Activated naive CD8-positive, alpha-beta T cell (primary cell): ENCODE measurements around the gene CFAP141.

Source experiments
- H3K27ac Mint-ChIP-seq: one replicate; pipeline ENCODE4 v1.8.0; 2021; ENCODE audit warnings: mixed read lengths
- H3K27me3 Mint-ChIP-seq: one replicate; pipeline ENCODE4 v1.8.0; 2021; ENCODE audit warnings: mixed read lengths
- H3K36me3 Mint-ChIP-seq: one replicate; pipeline ENCODE4 v1.8.0; 2021; ENCODE audit warnings: mixed read lengths
- H3K4me1 Mint-ChIP-seq: one replicate; pipeline ENCODE4 v1.8.0; 2021; ENCODE audit warnings: low read depth, mixed read lengths
- H3K4me3 Mint-ChIP-seq: one replicate; pipeline ENCODE4 v1.8.0; 2021; ENCODE audit warnings: mild to moderate bottlenecking, mixed read lengths
- H3K9me3 Mint-ChIP-seq: one replicate; pipeline ENCODE4 v1.8.0; 2021; ENCODE audit warnings: low read depth, mixed read lengths

Gene CFAP141

GRCh38 chr1:154190550-154190949 is 15.6 kb downstream of the CFAP141 start:
- no peak overlapping the region for H3K27ac Mint-ChIP-seq
- H3K9me3 Mint-ChIP-seq, result no peaks in the 10 kb centered on the region
- no peaks in the 10 kb centered on the region for H3K27me3 Mint-ChIP-seq
- H3K4me3 Mint-ChIP-seq, result no peak overlapping the region
- no peaks in the 10 kb centered on the region for H3K36me3 Mint-ChIP-seq
- no peaks in the 10 kb centered on the region for H3K4me1 Mint-ChIP-seq

GRCh38 chr1:154186852-154187501 is 19.2 kb downstream of the CFAP141 start:
- no peak overlapping the region for H3K4me3 Mint-ChIP-seq
- H3K27ac Mint-ChIP-seq, result no peak overlapping the region
- no peaks in the 10 kb centered on the region for H3K27me3 Mint-ChIP-seq
- peaks cover 4% of the 10 kb centered on the region for H3K4me1 Mint-ChIP-seq
- no peaks in the 10 kb centered on the region for H3K9me3 Mint-ChIP-seq
- peaks cover 1% of the 10 kb centered on the region for H3K36me3 Mint-ChIP-seq

GRCh38 chr1:154186177-154186576 is 20.0 kb downstream of the CFAP141 start:
- H3K27me3 Mint-ChIP-seq, result no peaks in the 10 kb centered on the region
- peak overlapping the region; percentile 4 for H3K4me3 Mint-ChIP-seq
- H3K36me3 Mint-ChIP-seq, result peaks cover 5% of the 10 kb centered on the region
- no peak overlapping the region for H3K27ac Mint-ChIP-seq
- H3K4me1 Mint-ChIP-seq, result peaks cover 10% of the 10 kb centered on the region
- H3K9me3 Mint-ChIP-seq, result no peaks in the 10 kb centered on the region

- peaks cover 10% of the 10 kb centered on the region for H3K36me3 Mint-ChIP-seq
- H3K4me1 Mint-ChIP-seq, result peaks cover 38% of the 10 kb centered on the region
- H3K4me3 Mint-ChIP-seq, result peak overlapping the region; percentile 100
- H3K27ac Mint-ChIP-seq, result peak overlapping the region; percentile 100
- no peaks in the 10 kb centered on the region for H3K27me3 Mint-ChIP-seq
- H3K9me3 Mint-ChIP-seq, result no peaks in the 10 kb centered on the region
Observed at GRCh38 chr1:154183046-154183915, 22.9 kb downstream of the CFAP141 start.

- Mint-ChIP-seq H3K27me3 (no peaks in the 10 kb centered on the region), H3K36me3 (peaks cover 10% of the 10 kb centered on the region), H3K27ac (peak overlapping the region; percentile 100), H3K9me3 (no peaks in the 10 kb centered on the region), H3K4me1 (peaks cover 45% of the 10 kb centered on the region), H3K4me3 (peak overlapping the region; percentile 100)
Observed at GRCh38 chr1:154182344-154183045, 23.6 kb downstream of the CFAP141 start.

GRCh38 chr1:154181944-154182343 is 24.2 kb downstream of the CFAP141 start:
- Mint-ChIP-seq H3K27me3 (no peaks in the 10 kb centered on the region), H3K36me3 (peaks cover 12% of the 10 kb centered on the region), H3K27ac (peak overlapping the region; percentile 100), H3K4me1 (peaks cover 51% of the 10 kb centered on the region), H3K9me3 (no peaks in the 10 kb centered on the region), H3K4me3 (peak overlapping the region; percentile 100)

GRCh38 chr1:154179946-154180687 is 26.0 kb downstream of the CFAP141 start:
- Mint-ChIP-seq H3K4me1 (peaks cover 65% of the 10 kb centered on the region), H3K9me3 (no peaks in the 10 kb centered on the region)

GRCh38 chr1:154178911-154179811 is 27.0 kb downstream of the CFAP141 start:
- H3K36me3 Mint-ChIP-seq, result peaks cover 12% of the 10 kb centered on the region
- no peaks in the 10 kb centered on the region for H3K27me3 Mint-ChIP-seq
- H3K4me1 Mint-ChIP-seq, result peaks cover 66% of the 10 kb centered on the region
- H3K27ac Mint-ChIP-seq, result peak overlapping the region; percentile 93
- H3K4me3 Mint-ChIP-seq, result peak overlapping the region; percentile 100
- H3K9me3 Mint-ChIP-seq, result no peaks in the 10 kb centered on the region

More at GRCh38 chr1:154179946-154180687, 26.0 kb downstream of the CFAP141 start:
- peak overlapping the region; percentile 100 for H3K4me3 Mint-ChIP-seq
- peaks cover 12% of the 10 kb centered on the region for H3K36me3 Mint-ChIP-seq
- H3K27me3 Mint-ChIP-seq, result no peaks in the 10 kb centered on the region
- peak overlapping the region; percentile 93 for H3K27ac Mint-ChIP-seq

- Mint-ChIP-seq H3K36me3 (peaks cover 12% of the 10 kb centered on the region), H3K4me1 (peaks cover 64% of the 10 kb centered on the region), H3K4me3 (peak overlapping the region; percentile 100), H3K9me3 (no peaks in the 10 kb centered on the region), H3K27me3 (no peaks in the 10 kb centered on the region), H3K27ac (peak overlapping the region; percentile 72)
Observed at GRCh38 chr1:154178013-154178412, 28.1 kb downstream of the CFAP141 start.

- Mint-ChIP-seq H3K4me3 (peak overlapping the region; percentile 72), H3K27me3 (no peaks in the 10 kb centered on the region), H3K4me1 (peaks cover 75% of the 10 kb centered on the region), H3K9me3 (no peaks in the 10 kb centered on the region), H3K36me3 (peaks cover 11% of the 10 kb centered on the region), H3K27ac (peak overlapping the region; percentile 89)
Observed at GRCh38 chr1:154176337-154176736, 29.8 kb downstream of the CFAP141 start.

GRCh38 chr1:154174654-154175053 is 31.5 kb downstream of the CFAP141 start:
- Mint-ChIP-seq H3K36me3 (peaks cover 11% of the 10 kb centered on the region), H3K27me3 (no peaks in the 10 kb centered on the region), H3K4me3 (no peak overlapping the region), H3K4me1 (peaks cover 76% of the 10 kb centered on the region), H3K9me3 (no peaks in the 10 kb centered on the region), H3K27ac (no peak overlapping the region)

GRCh38 chr1:154171880-154172279 is 34.3 kb downstream of the CFAP141 start:
- H3K4me1 Mint-ChIP-seq, result peaks cover 65% of the 10 kb centered on the region
- H3K4me3 Mint-ChIP-seq, result peak overlapping the region; percentile 82
- H3K27me3 Mint-ChIP-seq, result no peaks in the 10 kb centered on the region
- H3K36me3 Mint-ChIP-seq, result peaks cover 12% of the 10 kb centered on the region
- no peaks in the 10 kb centered on the region for H3K9me3 Mint-ChIP-seq
- H3K27ac Mint-ChIP-seq, result peak overlapping the region; percentile 98

- Mint-ChIP-seq H3K27me3 (no peaks in the 10 kb centered on the region), H3K4me3 (peak overlapping the region; percentile 82), H3K9me3 (no peaks in the 10 kb centered on the region), H3K36me3 (peaks cover 12% of the 10 kb centered on the region), H3K27ac (peak overlapping the region; percentile 98), H3K4me1 (peaks cover 62% of the 10 kb centered on the region)
Observed at GRCh38 chr1:154171223-154171583, 34.9 kb downstream of the CFAP141 start.
